ENCODE data around the gene ARHGEF4. TPM values are rescaled to one million over a fixed set of nuclear protein-coding genes. Genes with fewer than 3 reads are reported as not detected.

The ARHGEF4 gene
- total and polyA plus RNA-seq, 10 of the 15 experiments (the other 5 are each of a cell fraction or from before 2014, with no cell fraction given), result 0.02 to 0.24 (median 0.16) TPM; not detected in 6

GRCh38 chr2:130949954-130950353 lies 113.2 kb downstream of the ARHGEF4 start (continued):
- no peak for TF ChIP-seq ZNF687 (IDR thresholded peaks at IDR 0.05)

GRCh38 chr2:130951018-130951417 lies 114.3 kb downstream of the ARHGEF4 start:
- in situ Hi-C loops (cut with MboI) (no loop called here), intact Hi-C loops (cut with micrococcal nuclease; ENCODE audit: unreplicated experiment) (no loop called here)
- Histone ChIP-seq H3K4me1 (ENCODE audit: control insufficient read depth, insufficient read depth, low read length) (no peaks in the 10 kb centered on the region), H2AFZ (ENCODE audit: control insufficient read depth, low read depth, low read length) (no peak overlapping the region; the same call in 1 of the 2 replicates), H3K79me2 (ENCODE audit: control insufficient read depth, insufficient read depth, low read length) (no peaks in the 10 kb centered on the region), H3K36me3 (ENCODE audit: control insufficient read depth in 2 of 2, insufficient read depth in 2 of 2, low read length in 1 of 2) (no peaks in the 10 kb centered on the region), H3K9me3 (replicated peaks; ENCODE audit: control insufficient read depth, insufficient read depth, low read length) (no peaks in the 10 kb centered on the region; the same call in 1 of the 3 replicates), H3K27ac (ENCODE audit: control insufficient read depth, insufficient read depth) (no peak overlapping the region), H4K20me1 (ENCODE audit: control insufficient read depth, insufficient read depth) (no peaks in the 10 kb centered on the region), H3K4me2 (ENCODE audit: control insufficient read depth, insufficient read depth) (no peak overlapping the region), H3K27me3 (replicated peaks in 1 of 2; ENCODE audit: control insufficient read depth in 2 of 2, insufficient read depth in 2 of 2, low read length in 1 of 2) (no peaks in the 10 kb centered on the region), H3K4me3 (no peak overlapping the region), H3K9ac (ENCODE audit: control insufficient read depth, insufficient read depth, low read length) (no peak overlapping the region)
- RAD21 ChIA-PET (ENCODE audit: unreplicated experiment), result no interaction called here
- FAIRE-seq (no peak), DNase-seq (ENCODE audit: low read depth, low spot score) (no peak), ATAC-seq (no peak)
- no TSS peak for BruUV-seq (replicated peaks)
- POLR2A ChIA-PET, result no interaction called here
- SMC1A ChIA-PET (ENCODE audit: uncharacterized antibody, unreplicated experiment), result interaction anchor here (0.8 kb wide), 1 partner anchor 52 kb away, joined by 3 read pairs; no protein-coding TSS in a partner anchor
- no peak for TF ChIP-seq JUND (IDR thresholded peaks at IDR 0.05; ENCODE audit: low read depth, low read length)
- no peak for TF ChIP-seq TAF1 (IDR thresholded peaks at IDR 0.05; ENCODE audit: borderline replicate concordance, low read depth, low read length)
- no peak for TF ChIP-seq KDM1A (IDR thresholded peaks at IDR 0.05; ENCODE audit: borderline replicate concordance)
- TF ChIP-seq BRCA1 (IDR thresholded peaks at IDR 0.05; ENCODE audit: low read depth, low read length), result no peak
- TF ChIP-seq CHD4 (IDR thresholded peaks at IDR 0.05), result no peak
- no peak for TF ChIP-seq IRF5 (IDR thresholded peaks at IDR 0.05; ENCODE audit: borderline replicate concordance)
- TF ChIP-seq SRF (IDR thresholded peaks at IDR 0.05; ENCODE audit: low read depth in 2 of 2, low read length in 2 of 2), result no peak
- TF ChIP-seq SMAD1 (IDR thresholded peaks at IDR 0.05; ENCODE audit: low read depth, partially characterized antibody), result no peak
- no peak for TF ChIP-seq RUNX3 (IDR thresholded peaks at IDR 0.05; ENCODE audit: low read length)
- CTCF ChIA-PET, result no interaction called here
